A549 (cell line): ENCODE data around the gene PLCXD3. TPM values are rescaled to one million over a fixed set of nuclear protein-coding genes. Genes with fewer than 3 reads are reported as not detected.
"Not testable (repeated sequence)": the region's sequence is repeated elsewhere in the genome, so short reads cannot be mapped to it uniquely, and the experiment has no call there.

Source experiments
- ATAC-seq, 2 experiments: fragments of 200-7000 bp in 1 of 2; fragments of >200 bp in 1 of 2; cut with Nextera tagmentation in 1 of 2; cut with Tn5 transposase in 1 of 2; 3 replicates each; pipeline versions ENCODE4 v1.8.0 to v1.9.1; 2018 to 2020; ENCODE audit warnings: mild to moderate bottlenecking in 1 of 2, moderate library complexity in 1 of 2
- CTCF ChIA-PET: fragments of 300-600 bp; sonication (Branson Sonifier 250); formaldehyde crosslinking; extraction: SDS; loops from one replicate; lab custom pipeline; 2021; ENCODE audit warnings: antibody characterized with exemption, inconsistent platforms; lab: Yijun Ruan, JAX
- POLR2A ChIA-PET: fragments of 350-600 bp; formaldehyde crosslinking; extraction: SDS; loops from one replicate; lab custom pipeline; 2021; ENCODE audit warnings: antibody characterized with exemption, inconsistent platforms; lab: Yijun Ruan, JAX
- DNase-seq, 2 experiments: peaks; one replicate each; pipeline versions ENCODE4 v3.0.0 to v3.0.0-alpha.2; 2011 to 2016; ENCODE audit warnings: low read depth in 1 of 2, low spot score in 1 of 2
- FAIRE-seq: peaks from 2 replicates; lab custom pipeline; 2011; peaks lifted over from hg19 to GRCh38; lab: Jason Lieb, UNC
- H3K27ac ChIP-seq, 2 experiments: fragments of >200 bp; sonication (Bioruptor Twin); formaldehyde crosslinking; 3 replicates each; pipeline ENCODE4 v1.5.1; 2016 to 2017
- H3K4me1 ChIP-seq: fragments of >200 bp; sonication (Bioruptor Twin); formaldehyde crosslinking; 3 replicates; pipeline ENCODE4 v1.6.1; 2016
- H3K4me2 ChIP-seq: fragments of >200 bp; sonication (Bioruptor Twin); formaldehyde crosslinking; 3 replicates; pipeline ENCODE4 v1.6.1; 2016
- H3K4me3 ChIP-seq: fragments of >200 bp; sonication (Bioruptor Twin); formaldehyde crosslinking; 3 replicates; pipeline ENCODE4 v1.5.1; 2016
- H3K9me3 ChIP-seq: fragments of >200 bp; sonication (Bioruptor Twin); formaldehyde crosslinking; 3 replicates; pipeline ENCODE4 v1.6.1; 2016
- BHLHE40 ChIP-seq: IDR thresholded peaks from 2 replicates; pipeline ENCODE4 v1.6.1; 2012; ENCODE audit warnings: low read depth, low read length, inconsistent platforms
- CBX8 ChIP-seq: fragments of 200-600 bp; sonication (generic); IDR thresholded peaks from 2 replicates; pipeline ENCODE4 v1.6.1; 2016
- CEBPB ChIP-seq, 2 experiments: fragments of >200 bp in 1 of 2; sonication (Bioruptor Twin) in 1 of 2; formaldehyde crosslinking in 1 of 2; IDR thresholded peaks; 2 replicates each; pipeline ENCODE4 v1.6.1; 2012 to 2016
- EHF ChIP-seq: fragments of 250-450 bp; sonication (Bioruptor Pico); IDR thresholded peaks from 2 replicates; pipeline ENCODE4 v1.5.0; 2020; ENCODE audit warnings: mild to moderate bottlenecking
- EHMT2 ChIP-seq: fragments of 200-600 bp; sonication (generic); IDR thresholded peaks from 2 replicates; pipeline ENCODE4 v1.6.1; 2016; ENCODE audit warnings: antibody characterized with exemption, low read depth, mild to moderate bottlenecking, moderate library complexity
- FOSB ChIP-seq: fragments of 250-450 bp; sonication (Bioruptor Pico); IDR thresholded peaks from 2 replicates; pipeline ENCODE4 v1.5.0; 2020; ENCODE audit warnings: mild to moderate bottlenecking, moderate library complexity
- JUN ChIP-seq, 2 experiments: fragments of >200 bp; sonication (Bioruptor Twin); formaldehyde crosslinking; IDR thresholded peaks; 2 replicates in 1 of 2; 3 replicates in 1 of 2; pipeline ENCODE4 v1.6.1; 2016 to 2017
- MAZ ChIP-seq: fragments of 150-350 bp; IDR thresholded peaks from 2 replicates; pipeline ENCODE4 v1.6.1; 2014; ENCODE audit warnings: antibody characterized with exemption, low read depth, low read length, borderline replicate concordance
- MYC ChIP-seq: IDR thresholded peaks from 2 replicates; pipeline ENCODE4 v1.6.1; 2012; ENCODE audit warnings: mild to moderate bottlenecking, inconsistent platforms, low read length, improper control_type of control experiment, borderline replicate concordance
- NFE2L2 ChIP-seq: fragments of 150-350 bp; conservative IDR thresholded peaks from 2 replicates; pipeline ENCODE4 v1.6.1; 2014; ENCODE audit warnings: low read length
- NR3C1 ChIP-seq: fragments of >200 bp; sonication (Bioruptor Twin); formaldehyde crosslinking; IDR thresholded peaks from 3 replicates; pipeline ENCODE4 v1.6.1; 2017
- PHF8 ChIP-seq: fragments of 200-600 bp; sonication (generic); IDR thresholded peaks from 2 replicates; pipeline ENCODE4 v1.6.1; 2016; ENCODE audit warnings: low read depth, mild to moderate bottlenecking, antibody characterized with exemption, moderate library complexity, borderline replicate concordance
- POLR2A ChIP-seq: IDR thresholded peaks from 2 replicates; pipeline ENCODE4 v1.6.1; 2012; ENCODE audit warnings: mild to moderate bottlenecking, low read length
- RAD21 ChIP-seq, 2 experiments: fragments of >200 bp in 1 of 2; sonication (Bioruptor Twin) in 1 of 2; formaldehyde crosslinking in 1 of 2; IDR thresholded peaks in 1 of 2; conservative IDR thresholded peaks in 1 of 2; 2 replicates in 1 of 2; 3 replicates in 1 of 2; pipeline ENCODE4 v1.6.1; 2012 to 2018; ENCODE audit warnings: inconsistent platforms in 1 of 2
- RFX5 ChIP-seq: fragments of 450-650 bp; IDR thresholded peaks from 2 replicates; pipeline ENCODE4 v1.7.1; 2014; ENCODE audit warnings: antibody characterized with exemption, mild to moderate bottlenecking, moderate library complexity
- RNF2 ChIP-seq: fragments of 200-600 bp; sonication (generic); IDR thresholded peaks from 2 replicates; pipeline ENCODE4 v1.6.1; 2016; ENCODE audit warnings: low read depth, mild to moderate bottlenecking, antibody characterized with exemption, moderate library complexity, borderline replicate concordance
- SMC3 ChIP-seq: fragments of >200 bp; sonication (Bioruptor Twin); formaldehyde crosslinking; IDR thresholded peaks from 3 replicates; pipeline ENCODE4 v1.6.1; 2018; ENCODE audit warnings: inconsistent platforms
- TFCP2L1 ChIP-seq: fragments of 250-450 bp; sonication (Bioruptor Pico); IDR thresholded peaks from 2 replicates; pipeline ENCODE4 v1.5.0; 2021; ENCODE audit warnings: mild to moderate bottlenecking
- ZNF302 ChIP-seq: fragments of 250-450 bp; sonication (Bioruptor Pico); IDR thresholded peaks from 2 replicates; pipeline ENCODE4 v1.9.0; 2021; ENCODE audit warnings: inconsistent platforms, mild to moderate bottlenecking, moderate library complexity
- WGBS: methylation state at CpG from one replicate; pipeline ENCODE4 v1.1.6; 2017; ENCODE audit errors: missing lambda C conversion rate; 5-methylcytosine and 5-hydroxymethylcytosine counted together
- polyA plus RNA-seq, 4 experiments: library from polyadenylated mRNA; depleted of rRNA in 3 of 4; stranded (reverse); fragments of >200 nt; fragmentation: RNase III in 1 of 4; extraction: RNeasy Plus Mini Kit Qiagen cat#74134 plus additional on column Dnase treatment in 1 of 4; gene quantifications; 2 replicates in 3 of 4; 3 replicates in 1 of 4; pipeline ENCODE4 v1.2.3, GENCODE V29; 2011 to 2017
- TF ChIP-seq, protein P1 (sequence below): fragments of 450-650 bp; IDR thresholded peaks from 2 replicates; pipeline ENCODE4 v1.6.1; 2014; ENCODE audit warnings: antibody characterized with exemption
- TF ChIP-seq, protein P2 (sequence below): fragments of 250-450 bp; sonication (Bioruptor Pico); IDR thresholded peaks from 2 replicates; pipeline ENCODE4 v1.5.0; 2021; ENCODE audit warnings: mild to moderate bottlenecking, moderate library complexity, borderline replicate concordance
- TF ChIP-seq, protein P3 (sequence below): IDR thresholded peaks from 2 replicates; pipeline ENCODE4 v1.6.1; 2012
- TF ChIP-seq, protein P4 (sequence below): IDR thresholded peaks from 2 replicates; pipeline ENCODE4 v1.6.1; 2012
- TF ChIP-seq, protein P5 (sequence below): fragments of >200 bp; sonication (Bioruptor Twin); formaldehyde crosslinking; IDR thresholded peaks from 3 replicates; pipeline ENCODE4 v1.5.1; 2016

The PLCXD3 gene
- polyA plus RNA-seq, 2 of the 4 experiments (the other 2 are of a cell fraction): 1.2 to 1.6 TPM

DNA sequence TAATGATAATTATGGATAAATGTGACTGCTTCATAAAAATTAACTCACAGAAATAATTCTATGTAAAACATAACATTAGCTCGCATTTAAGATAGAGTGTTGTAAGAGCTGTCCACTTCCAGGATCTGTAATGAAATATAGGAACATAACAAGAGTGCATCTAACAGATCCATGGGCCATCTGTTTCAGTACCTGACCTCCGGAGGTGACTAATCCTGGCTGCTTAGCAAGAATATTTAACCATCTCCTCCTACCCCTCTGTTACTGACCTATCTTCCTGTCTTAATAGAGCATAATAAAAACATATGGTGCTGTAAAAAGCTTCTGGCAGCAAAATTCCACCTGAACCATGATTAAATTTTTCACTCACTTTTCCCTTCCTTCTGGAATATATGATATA lies 7.1 kb downstream of the PLCXD3 start (continued):
- TF ChIP-seq NFE2L2: no peak

DNA sequence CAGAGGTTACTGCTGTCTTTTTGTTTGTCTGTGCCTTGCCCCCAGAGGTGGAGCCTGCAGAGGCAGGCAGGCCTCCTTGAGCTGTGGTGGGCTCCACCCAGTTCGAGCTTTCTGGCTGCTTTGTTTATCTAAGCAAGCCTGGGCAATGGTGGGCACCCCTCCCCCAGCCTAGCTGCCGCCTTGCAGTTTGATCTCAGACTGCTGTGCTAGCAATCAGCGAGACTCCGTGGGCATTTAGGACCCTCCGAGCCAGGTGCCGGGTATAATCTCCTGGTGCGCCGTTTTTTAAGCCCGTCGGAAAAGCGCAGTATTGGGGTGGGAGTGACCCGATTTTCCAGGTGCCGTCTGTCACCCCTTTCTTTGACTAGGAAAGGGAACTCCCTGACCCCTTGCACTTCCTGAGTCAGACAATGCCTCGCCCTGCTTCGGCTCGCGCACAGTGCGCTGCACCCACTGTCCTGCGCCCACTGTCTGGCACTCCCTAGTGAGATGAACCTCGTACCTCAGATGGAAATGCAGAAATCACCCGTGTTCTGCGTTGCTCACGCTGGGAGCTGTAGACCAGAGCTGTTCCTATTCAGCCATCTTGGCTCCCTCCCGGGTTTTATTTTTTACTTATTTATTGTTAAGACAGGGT lies 16.8 kb downstream of the PLCXD3 start:
- H3K4me2 ChIP-seq, FAIRE-seq, ATAC-seq, H3K4me3 ChIP-seq, H3K4me1 ChIP-seq, CTCF ChIA-PET, POLR2A ChIA-PET, H3K9me3 ChIP-seq, DNase-seq, H3K27ac ChIP-seq: not testable (repeated sequence)
- WGBS: 77% methylated on average over 20 of the region's 24 CpGs

DNA sequence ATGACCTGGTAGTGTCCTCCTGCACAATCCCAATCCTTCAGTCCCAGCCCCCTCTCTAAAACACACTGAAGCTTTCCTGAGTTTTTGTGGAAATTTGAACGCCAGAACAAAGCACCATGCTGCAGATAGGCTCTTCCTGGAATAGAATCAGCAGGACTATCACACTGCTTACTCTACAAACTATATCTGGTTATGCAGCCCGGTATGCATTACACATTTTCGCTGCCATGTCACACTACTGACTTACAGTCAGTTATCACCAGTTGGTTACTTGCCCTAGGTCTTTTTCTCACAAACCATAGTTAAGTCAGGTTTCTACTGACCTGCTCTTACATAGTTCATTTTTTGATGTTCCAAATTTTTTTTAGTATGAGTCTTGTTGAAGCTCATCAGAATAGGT lies 24.9 kb downstream of the PLCXD3 start:
- TF ChIP-seq EHF (CRISPR knock-in tag) (no peak), EHMT2 (no peak), FOSB (no peak), JUN (IDR thresholded peaks at IDR 0.05) (no peak), MAZ (no peak), RNF2 (no peak), NR3C1 (no peak), TFCP2L1 (CRISPR knock-in tag) (no peak)
- TF ChIP-seq, protein P1, sequence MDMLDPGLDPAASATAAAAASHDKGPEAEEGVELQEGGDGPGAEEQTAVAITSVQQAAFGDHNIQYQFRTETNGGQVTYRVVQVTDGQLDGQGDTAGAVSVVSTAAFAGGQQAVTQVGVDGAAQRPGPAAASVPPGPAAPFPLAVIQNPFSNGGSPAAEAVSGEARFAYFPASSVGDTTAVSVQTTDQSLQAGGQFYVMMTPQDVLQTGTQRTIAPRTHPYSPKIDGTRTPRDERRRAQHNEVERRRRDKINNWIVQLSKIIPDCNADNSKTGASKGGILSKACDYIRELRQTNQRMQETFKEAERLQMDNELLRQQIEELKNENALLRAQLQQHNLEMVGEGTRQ: no peak
- TF ChIP-seq, protein P2, sequence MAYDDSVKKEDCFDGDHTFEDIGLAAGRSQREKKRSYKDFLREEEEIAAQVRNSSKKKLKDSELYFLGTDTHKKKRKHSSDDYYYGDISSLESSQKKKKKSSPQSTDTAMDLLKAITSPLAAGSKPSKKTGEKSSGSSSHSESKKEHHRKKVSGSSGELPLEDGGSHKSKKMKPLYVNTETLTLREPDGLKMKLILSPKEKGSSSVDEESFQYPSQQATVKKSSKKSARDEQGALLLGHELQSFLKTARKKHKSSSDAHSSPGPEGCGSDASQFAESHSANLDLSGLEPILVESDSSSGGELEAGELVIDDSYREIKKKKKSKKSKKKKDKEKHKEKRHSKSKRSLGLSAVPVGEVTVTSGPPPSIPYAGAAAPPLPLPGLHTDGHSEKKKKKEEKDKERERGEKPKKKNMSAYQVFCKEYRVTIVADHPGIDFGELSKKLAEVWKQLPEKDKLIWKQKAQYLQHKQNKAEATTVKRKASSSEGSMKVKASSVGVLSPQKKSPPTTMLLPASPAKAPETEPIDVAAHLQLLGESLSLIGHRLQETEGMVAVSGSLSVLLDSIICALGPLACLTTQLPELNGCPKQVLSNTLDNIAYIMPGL (CRISPR knock-in tag): no peak
- TF ChIP-seq, protein P3, sequence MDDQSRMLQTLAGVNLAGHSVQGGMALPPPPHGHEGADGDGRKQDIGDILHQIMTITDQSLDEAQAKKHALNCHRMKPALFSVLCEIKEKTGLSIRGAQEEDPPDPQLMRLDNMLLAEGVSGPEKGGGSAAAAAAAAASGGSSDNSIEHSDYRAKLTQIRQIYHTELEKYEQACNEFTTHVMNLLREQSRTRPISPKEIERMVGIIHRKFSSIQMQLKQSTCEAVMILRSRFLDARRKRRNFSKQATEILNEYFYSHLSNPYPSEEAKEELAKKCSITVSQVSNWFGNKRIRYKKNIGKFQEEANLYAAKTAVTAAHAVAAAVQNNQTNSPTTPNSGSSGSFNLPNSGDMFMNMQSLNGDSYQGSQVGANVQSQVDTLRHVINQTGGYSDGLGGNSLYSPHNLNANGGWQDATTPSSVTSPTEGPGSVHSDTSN: no peak
- 43% methylated on average over 3 of the region's 3 CpGs for WGBS
- FAIRE-seq: no peak
- H3K4me3 ChIP-seq: no peak overlapping the region
- ChIA-PET CTCF (interaction anchor here (1.0 kb wide), 1 partner anchor 34 kb away, joined by 4 read pairs; no protein-coding TSS in a partner anchor), POLR2A (no interaction called here)
- no peaks in the 10 kb centered on the region for H3K4me1 ChIP-seq
- no peaks in the 10 kb centered on the region for H3K9me3 ChIP-seq
- no peak overlapping the region for H3K4me2 ChIP-seq
- no peak overlapping the region for H3K27ac ChIP-seq
- no peak for DNase-seq
- no peak for ATAC-seq

DNA sequence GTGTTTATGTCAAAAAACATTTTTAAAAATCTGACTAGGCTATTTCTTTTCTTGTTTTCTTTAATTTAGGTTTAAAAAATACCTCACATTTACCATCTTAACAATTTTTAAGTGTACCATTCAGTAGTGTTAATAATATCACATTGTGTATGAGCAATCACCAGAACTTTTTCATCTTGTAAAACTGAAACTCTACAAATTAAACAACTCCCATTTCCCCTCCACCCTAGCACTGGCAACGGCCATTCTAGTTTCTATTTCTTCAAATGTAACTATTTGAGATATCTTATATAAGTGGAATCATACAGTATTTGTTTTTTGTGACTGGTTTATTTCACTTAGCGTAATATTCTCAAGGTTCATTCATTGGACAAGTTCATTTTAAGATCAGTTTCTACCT lies 27.7 kb downstream of the PLCXD3 start:
- FAIRE-seq: no peak
- WGBS: 63% methylated on average over 2 of the region's 2 CpGs

DNA sequence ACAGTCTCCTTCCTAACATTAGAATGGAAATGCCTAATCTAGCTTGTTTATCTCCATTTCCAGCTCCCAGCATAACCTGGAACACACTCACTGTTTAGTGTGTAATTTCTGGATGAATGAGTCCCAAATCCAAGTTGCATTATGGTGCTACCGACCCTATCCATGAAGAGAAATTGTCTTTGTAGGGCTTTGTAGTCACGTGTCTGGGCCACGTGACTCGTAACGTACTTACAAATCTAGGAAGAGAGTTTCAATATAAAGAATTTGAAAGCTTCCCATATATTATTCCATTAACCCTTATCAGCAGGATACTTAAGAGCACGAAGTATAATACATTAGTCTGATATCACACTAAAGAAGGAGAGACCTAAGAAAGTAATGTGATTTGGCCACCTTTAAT lies 28.2 kb downstream of the PLCXD3 start:
- Histone ChIP-seq H3K9me3 (no peaks in the 10 kb centered on the region), H3K4me3 (no peak overlapping the region), H3K27ac (no peak overlapping the region)
- ATAC-seq (no peak), FAIRE-seq (no peak), DNase-seq (no peak)
- TF ChIP-seq MYC (no peak), CEBPB (IDR thresholded peaks at IDR 0.05) (no peak), RFX5 (no peak), ZNF302 (CRISPR knock-in tag) (no peak), POLR2A (no peak), SMC3 (no peak), TFCP2L1 (CRISPR knock-in tag) (no peak), CBX8 (no peak), PHF8 (no peak), MAZ (no peak)
- TF ChIP-seq, protein P4, sequence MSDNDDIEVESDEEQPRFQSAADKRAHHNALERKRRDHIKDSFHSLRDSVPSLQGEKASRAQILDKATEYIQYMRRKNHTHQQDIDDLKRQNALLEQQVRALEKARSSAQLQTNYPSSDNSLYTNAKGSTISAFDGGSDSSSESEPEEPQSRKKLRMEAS: no peak
- TF ChIP-seq, protein P5, sequence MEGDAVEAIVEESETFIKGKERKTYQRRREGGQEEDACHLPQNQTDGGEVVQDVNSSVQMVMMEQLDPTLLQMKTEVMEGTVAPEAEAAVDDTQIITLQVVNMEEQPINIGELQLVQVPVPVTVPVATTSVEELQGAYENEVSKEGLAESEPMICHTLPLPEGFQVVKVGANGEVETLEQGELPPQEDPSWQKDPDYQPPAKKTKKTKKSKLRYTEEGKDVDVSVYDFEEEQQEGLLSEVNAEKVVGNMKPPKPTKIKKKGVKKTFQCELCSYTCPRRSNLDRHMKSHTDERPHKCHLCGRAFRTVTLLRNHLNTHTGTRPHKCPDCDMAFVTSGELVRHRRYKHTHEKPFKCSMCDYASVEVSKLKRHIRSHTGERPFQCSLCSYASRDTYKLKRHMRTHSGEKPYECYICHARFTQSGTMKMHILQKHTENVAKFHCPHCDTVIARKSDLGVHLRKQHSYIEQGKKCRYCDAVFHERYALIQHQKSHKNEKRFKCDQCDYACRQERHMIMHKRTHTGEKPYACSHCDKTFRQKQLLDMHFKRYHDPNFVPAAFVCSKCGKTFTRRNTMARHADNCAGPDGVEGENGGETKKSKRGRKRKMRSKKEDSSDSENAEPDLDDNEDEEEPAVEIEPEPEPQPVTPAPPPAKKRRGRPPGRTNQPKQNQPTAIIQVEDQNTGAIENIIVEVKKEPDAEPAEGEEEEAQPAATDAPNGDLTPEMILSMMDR: no peak
- TF ChIP-seq, all 56 proteins: peak for 0
- CTCF ChIA-PET: no interaction called here
- WGBS: 78% methylated on average over 6 of the region's 6 CpGs
- Histone ChIP-seq H3K4me2 (no peak overlapping the region), H3K4me1 (no peaks in the 10 kb centered on the region)
- POLR2A ChIA-PET: no interaction called here

More for the DNA sequence above, 27.7 kb downstream of the PLCXD3 start:
- ATAC-seq (no peak), DNase-seq (no peak)
- H3K27ac ChIP-seq: no peak overlapping the region
- no peak overlapping the region for H3K4me3 ChIP-seq
- ChIA-PET CTCF (no interaction called here), POLR2A (no interaction called here)
- H3K4me1 ChIP-seq: no peaks in the 10 kb centered on the region
- TF ChIP-seq BHLHE40 (no peak), CBX8 (no peak), MYC (no peak), RAD21 (conservative IDR thresholded peaks at IDR 0.05 in 1 of 2, IDR thresholded peaks at IDR 0.05 in 1 of 2) (no peak)
- no peak overlapping the region for H3K4me2 ChIP-seq
- no peaks in the 10 kb centered on the region for H3K9me3 ChIP-seq
